Measurements from ENCODE around the gene ADD1. TPM values are rescaled to one million over a fixed set of nuclear protein-coding genes. Genes with fewer than 3 reads are reported as not detected.

The ADD1 gene
- total RNA-seq, 4 donors from 2014 or later, result 290 to 470 (median 372) TPM

DNA sequence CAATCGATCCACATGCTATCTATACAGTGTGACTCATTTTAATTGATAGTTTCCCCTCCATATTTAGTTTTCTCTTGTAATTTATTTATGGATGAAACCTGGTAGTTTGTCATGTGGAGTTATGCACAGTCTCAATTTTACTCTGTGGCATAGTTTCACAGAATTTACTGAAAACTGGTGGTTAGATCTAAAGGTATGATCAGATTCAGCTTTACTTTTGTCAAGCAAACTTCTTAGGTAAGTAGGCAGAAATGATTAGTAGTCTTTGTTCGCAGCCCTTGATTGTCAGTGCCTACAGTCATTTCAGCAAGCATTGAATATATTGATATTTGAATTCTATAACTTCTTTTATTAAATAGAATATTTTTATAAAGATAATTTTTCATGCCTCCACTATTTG is 2.5 kb downstream of the ADD1 start:
- no peak overlapping the region for H3K27ac ChIP-seq
- TF ChIP-seq, protein P1, sequence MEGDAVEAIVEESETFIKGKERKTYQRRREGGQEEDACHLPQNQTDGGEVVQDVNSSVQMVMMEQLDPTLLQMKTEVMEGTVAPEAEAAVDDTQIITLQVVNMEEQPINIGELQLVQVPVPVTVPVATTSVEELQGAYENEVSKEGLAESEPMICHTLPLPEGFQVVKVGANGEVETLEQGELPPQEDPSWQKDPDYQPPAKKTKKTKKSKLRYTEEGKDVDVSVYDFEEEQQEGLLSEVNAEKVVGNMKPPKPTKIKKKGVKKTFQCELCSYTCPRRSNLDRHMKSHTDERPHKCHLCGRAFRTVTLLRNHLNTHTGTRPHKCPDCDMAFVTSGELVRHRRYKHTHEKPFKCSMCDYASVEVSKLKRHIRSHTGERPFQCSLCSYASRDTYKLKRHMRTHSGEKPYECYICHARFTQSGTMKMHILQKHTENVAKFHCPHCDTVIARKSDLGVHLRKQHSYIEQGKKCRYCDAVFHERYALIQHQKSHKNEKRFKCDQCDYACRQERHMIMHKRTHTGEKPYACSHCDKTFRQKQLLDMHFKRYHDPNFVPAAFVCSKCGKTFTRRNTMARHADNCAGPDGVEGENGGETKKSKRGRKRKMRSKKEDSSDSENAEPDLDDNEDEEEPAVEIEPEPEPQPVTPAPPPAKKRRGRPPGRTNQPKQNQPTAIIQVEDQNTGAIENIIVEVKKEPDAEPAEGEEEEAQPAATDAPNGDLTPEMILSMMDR (IDR thresholded peaks at IDR 0.05), result no peak
- no peak for TF ChIP-seq POLR2A (IDR thresholded peaks at IDR 0.05)
- no peak overlapping the region for H3K4me3 ChIP-seq
- no peaks in the 10 kb centered on the region for H3K9me3 ChIP-seq
- H3K36me3 ChIP-seq, result no peaks in the 10 kb centered on the region
- DNase-seq, result no peak
- no peaks in the 10 kb centered on the region for H3K27me3 ChIP-seq
- H3K4me1 ChIP-seq, result peaks cover 3 to 58% (median 12%) of the 10 kb centered on the region in 4 donors

GRCh38 chr4:2847302-2847871 is 3.7 kb downstream of the ADD1 start:
- Histone ChIP-seq H3K27me3 (no peaks in the 10 kb centered on the region), H3K27ac (peak overlapping the region in 2 of 4 donors; percentile 11 to 40), H3K36me3 (no peaks in the 10 kb centered on the region), H3K4me1 (peaks cover 3 to 66% (median 19%) of the 10 kb centered on the region in 4 donors), H3K4me3 (no peak overlapping the region), H3K9me3 (no peaks in the 10 kb centered on the region)
- no peak for DNase-seq
- no peak for TF ChIP-seq POLR2A (IDR thresholded peaks at IDR 0.05)
- TF ChIP-seq, protein P1 (IDR thresholded peaks at IDR 0.05), result no peak

- Histone ChIP-seq H3K4me3 (no peak overlapping the region), H3K4me1 (peaks cover 3 to 71% (median 20%) of the 10 kb centered on the region in 4 donors), H3K9me3 (no peaks in the 10 kb centered on the region), H3K27me3 (no peaks in the 10 kb centered on the region), H3K36me3 (peaks cover 0 to under 1% (median 0%) of the 10 kb centered on the region in 3 donors), H3K27ac (peak overlapping the region in 2 of 4 donors; percentile 24 to 56)
- no peak for DNase-seq
- TF ChIP-seq, protein P1 (IDR thresholded peaks at IDR 0.05), result no peak
- no peak for TF ChIP-seq POLR2A (IDR thresholded peaks at IDR 0.05)
Measured at GRCh38 chr4:2848449-2848848, 4.8 kb downstream of the ADD1 start.

GRCh38 chr4:2849267-2850152 is 5.9 kb downstream of the ADD1 start:
- DNase-seq, result peak in 1 of 3 donors; percentile 61
- peaks cover 3 to 74% (median 20%) of the 10 kb centered on the region in 4 donors for H3K4me1 ChIP-seq
- peak overlapping the region in 2 of 4 donors; percentile 24 to 56 for H3K27ac ChIP-seq
- no peak overlapping the region for H3K4me3 ChIP-seq
- no peaks in the 10 kb centered on the region for H3K27me3 ChIP-seq
- peaks cover 0 to 8% (median 0%) of the 10 kb centered on the region in 3 donors for H3K36me3 ChIP-seq
- no peaks in the 10 kb centered on the region for H3K9me3 ChIP-seq
- TF ChIP-seq POLR2A (IDR thresholded peaks at IDR 0.05), result no peak
- TF ChIP-seq, protein P1 (IDR thresholded peaks at IDR 0.05), result no peak

GRCh38 chr4:2850966-2851798 is 7.5 kb downstream of the ADD1 start:
- H3K4me1 ChIP-seq, result peaks cover 3 to 66% (median 14%) of the 10 kb centered on the region in 4 donors
- no peaks in the 10 kb centered on the region for H3K9me3 ChIP-seq
- DNase-seq, result no peak
- peaks cover 0 to 8% (median 0%) of the 10 kb centered on the region in 3 donors for H3K36me3 ChIP-seq
- peak overlapping the region in 2 of 4 donors; percentile 28 to 68 for H3K27ac ChIP-seq
- no peak overlapping the region for H3K4me3 ChIP-seq
- H3K27me3 ChIP-seq, result no peaks in the 10 kb centered on the region
- TF ChIP-seq, protein P1 (IDR thresholded peaks at IDR 0.05), result no peak
- TF ChIP-seq POLR2A (IDR thresholded peaks at IDR 0.05), result no peak
